ENCODE results near the gene FNDC3A.
"Not testable (repeated sequence)": the region's sequence is repeated elsewhere in the genome, so short reads cannot be mapped to it uniquely, and the experiment has no call there.

The FNDC3A gene

GRCh38 chr13:48976576-48977285 lies 1.0 kb downstream of the FNDC3A start:
- no peak for DNase-seq (ENCODE audit: low spot score)

- DNase-seq (ENCODE audit: low spot score): peak; percentile 20
These were observed 1.5 kb downstream of the FNDC3A start for GRCh38 chr13:48977286-48977625.

DNA sequence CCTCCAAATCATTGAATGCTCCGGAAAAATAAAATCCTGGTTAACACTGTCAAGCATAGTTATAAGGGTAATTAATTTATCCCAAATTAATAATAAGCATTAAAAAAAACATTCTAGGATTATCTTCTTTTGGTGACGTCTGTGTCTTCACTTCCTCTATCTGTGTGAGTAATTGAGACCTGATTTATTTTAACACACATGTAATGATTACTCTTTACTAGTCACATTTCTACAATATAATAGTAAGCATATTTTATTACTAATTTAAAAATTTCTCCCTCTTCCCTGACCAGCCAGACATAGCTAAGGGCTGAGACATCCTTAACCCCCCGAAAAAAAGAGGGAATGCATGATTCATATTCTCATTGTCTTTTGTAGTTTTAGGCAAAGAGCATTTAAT lies 2.3 kb downstream of the FNDC3A start:
- DNase-seq (ENCODE audit: low spot score): no peak

- no peak for DNase-seq (ENCODE audit: low spot score)
These were observed 3.4 kb downstream of the FNDC3A start for GRCh38 chr13:48978942-48979601.

GRCh38 chr13:48979892-48980291 lies 4.2 kb downstream of the FNDC3A start:
- no peak for DNase-seq (ENCODE audit: low spot score)

- no peak for DNase-seq (ENCODE audit: low spot score)
These were observed 7.6 kb downstream of the FNDC3A start for GRCh38 chr13:48983331-48983730.

GRCh38 chr13:48985756-48986155 lies 10.0 kb downstream of the FNDC3A start:
- no peak for DNase-seq (ENCODE audit: low spot score)

DNA sequence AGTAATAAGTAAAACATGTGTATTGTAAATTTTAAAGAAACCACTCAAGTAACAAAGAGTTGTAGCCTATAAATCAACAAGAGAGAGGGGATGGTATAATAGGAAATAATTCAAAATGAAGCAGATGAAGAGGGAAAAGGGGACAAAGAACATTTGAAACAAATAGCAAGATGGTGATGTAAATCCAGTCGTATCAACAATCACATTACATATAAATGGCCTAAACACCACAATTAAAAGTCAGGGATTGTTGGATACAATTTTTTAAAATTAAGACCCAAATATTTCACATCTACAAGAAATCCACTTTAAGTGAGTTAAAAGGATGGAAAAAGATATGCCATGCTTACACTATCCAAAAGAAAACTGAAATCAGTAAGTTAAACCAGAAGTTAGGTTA lies 15.2 kb downstream of the FNDC3A start:
- no peak for DNase-seq (ENCODE audit: low spot score)

GRCh38 chr13:48993150-48993549 lies 17.4 kb downstream of the FNDC3A start:
- DNase-seq (ENCODE audit: low spot score): no peak

- no peak for DNase-seq (ENCODE audit: low spot score)
These were observed 19.0 kb downstream of the FNDC3A start for GRCh38 chr13:48994706-48995105.

GRCh38 chr13:48998641-48999292 lies 23.1 kb downstream of the FNDC3A start:
- DNase-seq (ENCODE audit: low spot score): no peak

DNA sequence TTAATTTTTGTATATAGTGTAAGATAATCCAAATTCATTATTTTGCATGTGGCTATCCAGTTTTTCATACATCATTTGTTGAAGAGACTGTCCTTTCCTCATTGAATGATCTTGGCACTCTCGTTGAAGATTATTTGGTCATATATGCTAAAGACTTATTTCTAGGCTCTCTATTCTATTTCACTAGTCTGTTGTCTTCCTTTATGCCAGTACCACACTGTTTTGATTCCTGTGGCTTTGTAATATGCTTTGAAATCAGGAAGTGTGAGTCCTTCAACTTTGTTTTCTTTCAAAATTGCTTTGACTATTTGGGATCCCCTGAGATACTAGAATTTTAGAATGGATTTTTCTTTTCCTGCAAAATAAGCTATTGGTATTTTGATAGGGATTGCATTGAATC lies 24.5 kb downstream of the FNDC3A start:
- DNase-seq (ENCODE audit: low spot score): no peak

GRCh38 chr13:49018986-49019635 lies 43.4 kb downstream of the FNDC3A start:
- DNase-seq (ENCODE audit: low spot score): not testable (repeated sequence)

- no peak for DNase-seq (ENCODE audit: low spot score)
These were observed 44.6 kb downstream of the FNDC3A start for GRCh38 chr13:49020328-49020727.

DNA sequence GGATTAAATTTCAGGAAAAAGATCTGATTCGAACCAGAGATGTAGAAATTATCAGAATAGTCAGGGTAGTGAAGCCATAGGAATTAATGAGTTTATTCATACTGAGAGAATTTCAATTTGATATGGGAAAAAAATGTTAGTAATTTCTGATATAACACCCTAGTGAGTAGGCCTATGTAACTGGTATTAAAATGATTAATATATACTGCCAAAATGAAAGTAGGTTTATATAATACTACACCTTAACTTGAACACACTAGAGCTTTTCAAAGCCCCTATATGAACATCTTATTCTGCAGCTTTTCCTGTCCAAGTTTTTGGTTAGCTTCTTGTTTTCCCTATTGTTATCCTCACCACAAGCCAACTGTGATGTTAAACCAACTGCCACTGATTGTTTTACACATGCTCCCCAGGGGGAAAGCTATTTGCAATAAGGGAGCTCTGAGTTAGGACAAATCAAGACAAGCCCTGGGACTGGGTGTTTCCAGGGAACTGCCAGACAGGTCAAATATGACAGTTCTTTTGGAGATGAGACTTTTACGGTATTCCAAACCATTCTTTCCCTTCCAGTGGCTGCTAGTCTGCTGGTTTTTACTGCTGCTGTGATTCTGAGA lies 45.3 kb downstream of the FNDC3A start:
- no peak for DNase-seq (ENCODE audit: low spot score)

DNA sequence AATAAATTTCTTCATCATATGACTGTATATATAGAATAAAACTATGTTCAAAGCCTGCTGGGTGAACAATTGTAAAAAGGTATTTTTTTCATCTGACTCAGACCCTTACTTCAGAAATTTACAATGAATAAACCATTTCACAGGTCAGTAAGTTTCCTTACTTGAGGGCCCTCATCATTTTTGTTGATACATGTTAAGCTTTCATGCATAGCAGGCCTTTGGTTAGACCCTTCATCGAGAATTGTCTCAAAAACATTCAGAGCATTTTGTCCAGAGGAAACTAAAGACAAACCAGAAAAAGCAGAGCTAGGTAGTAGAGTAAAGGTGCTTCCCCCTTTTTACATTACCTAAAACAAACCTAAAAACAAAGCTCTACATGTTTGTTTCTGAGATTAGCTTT lies 46.2 kb downstream of the FNDC3A start:
- no peak for DNase-seq (ENCODE audit: low spot score)

DNA sequence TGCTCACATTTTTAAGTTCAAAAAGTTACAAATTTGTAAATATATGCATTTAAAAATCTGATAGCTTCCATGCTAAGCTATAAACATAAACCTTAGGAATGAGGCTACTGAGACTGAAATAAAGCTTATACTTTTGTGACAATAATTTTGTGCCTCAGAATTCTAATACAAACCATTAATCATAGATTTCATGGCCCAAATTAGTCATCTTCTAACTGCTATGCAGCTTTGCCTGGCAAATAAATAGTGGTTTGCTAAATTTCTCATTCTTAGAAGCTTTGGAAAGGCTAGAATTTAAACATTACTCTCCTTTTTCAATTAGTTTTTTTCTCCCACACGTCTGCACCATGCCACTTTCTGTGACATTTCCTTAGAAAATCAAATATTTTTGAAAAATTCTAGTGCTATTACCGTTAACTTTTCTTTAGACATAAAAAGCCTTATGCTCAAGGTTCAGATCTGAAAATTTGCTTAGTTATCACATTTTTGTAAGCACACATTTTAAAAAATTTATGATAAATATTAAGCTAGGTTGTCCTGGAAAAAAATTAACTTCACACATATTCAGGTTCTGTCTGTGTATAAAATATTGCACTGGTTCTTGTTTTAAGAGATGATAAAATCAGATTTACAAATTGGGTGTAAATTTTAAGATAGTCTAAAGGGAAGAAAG lies 46.9 kb downstream of the FNDC3A start:
- DNase-seq (ENCODE audit: low spot score): peak; percentile 13

DNA sequence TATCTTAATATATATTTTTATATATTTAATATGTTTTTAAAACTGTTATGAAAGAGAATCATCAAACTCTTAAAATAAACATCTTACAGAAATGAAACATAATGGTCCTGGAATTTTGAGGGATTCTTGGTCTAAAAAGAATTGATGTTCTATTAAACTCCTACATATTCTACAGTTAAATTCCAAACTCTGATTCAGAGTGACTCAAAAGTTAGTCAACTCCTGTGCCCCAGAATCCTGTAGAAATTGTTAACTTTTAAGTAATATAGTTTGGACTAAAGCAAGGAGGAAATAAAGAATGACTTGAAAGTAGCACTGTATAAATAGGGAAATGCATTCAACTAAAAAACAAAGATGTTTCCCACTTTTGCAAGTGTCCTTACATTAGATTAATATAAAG lies 47.7 kb downstream of the FNDC3A start:
- DNase-seq (ENCODE audit: low spot score): peak; percentile 69

GRCh38 chr13:49026851-49027250 lies 51.1 kb downstream of the FNDC3A start:
- no peak for DNase-seq (ENCODE audit: low spot score)

DNA sequence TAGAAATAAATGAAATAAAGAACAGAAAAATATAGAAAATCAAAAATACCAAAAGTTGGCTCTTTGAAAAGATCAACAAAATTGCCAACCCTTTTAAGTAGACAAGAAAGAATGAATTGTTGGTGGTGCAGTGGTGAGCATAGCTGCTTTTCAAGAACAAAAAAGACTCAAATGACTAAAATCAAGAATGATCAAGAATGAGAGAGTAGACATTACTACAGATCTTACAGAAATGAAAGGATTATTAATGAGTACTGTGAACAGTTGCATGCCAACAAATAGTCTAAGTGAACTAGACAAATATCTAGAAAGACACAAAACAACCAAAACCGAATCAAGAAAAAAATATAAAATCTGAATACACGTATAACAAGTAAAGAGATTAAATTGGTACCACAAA lies 53.9 kb downstream of the FNDC3A start:
- no peak for DNase-seq (ENCODE audit: low spot score)

DNA sequence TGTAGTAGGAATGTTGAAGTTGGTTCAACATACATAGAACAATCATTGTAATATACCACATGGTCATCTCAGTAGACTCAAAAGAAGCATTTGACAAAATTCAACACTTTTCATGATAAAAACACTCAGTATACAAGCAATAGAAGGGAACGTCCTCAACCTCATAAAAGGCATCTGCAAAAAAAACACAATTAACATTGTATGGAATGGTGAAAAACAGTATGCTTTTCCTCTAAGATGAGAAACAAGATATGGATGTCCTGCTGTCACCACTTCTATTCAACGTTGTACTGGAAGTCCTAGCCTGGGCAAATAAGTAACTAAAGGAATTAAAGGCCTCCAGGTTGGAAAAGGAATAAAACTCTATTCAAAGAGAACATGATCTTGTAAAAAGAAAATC lies 54.5 kb downstream of the FNDC3A start:
- no peak for DNase-seq (ENCODE audit: low spot score)

DNA sequence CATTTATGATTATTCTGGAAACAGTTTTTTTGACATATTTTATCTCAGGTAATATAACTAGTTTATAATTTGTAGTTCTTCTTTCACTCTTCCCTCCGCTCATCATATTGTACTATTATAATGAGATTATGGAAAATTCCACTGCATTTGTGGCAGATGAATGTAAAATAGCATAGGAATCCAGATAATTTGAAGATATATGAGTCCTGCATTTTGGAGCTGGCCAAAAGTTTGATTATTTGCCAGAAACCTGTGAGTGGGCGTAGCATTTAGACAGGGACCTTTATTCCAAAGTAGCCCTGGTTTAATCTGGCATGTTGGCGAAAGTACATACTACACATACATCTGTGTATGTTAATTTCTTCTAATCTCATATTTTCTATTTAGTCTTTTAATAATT lies 65.2 kb downstream of the FNDC3A start:
- no peak for DNase-seq (ENCODE audit: low spot score)
